Stomach (tissue), 4 donors: ENCODE results near the gene TULP1.

ENCODE experiments used
- CTCF ChIP-seq, 7 experiments: fragments of 450-650 bp in 4 of 7; fragments of 200-600 bp in 3 of 7; sonication (generic) in 3 of 7; IDR thresholded peaks; one replicate each; pipeline ENCODE4 v1.5.1; 2016 to 2019; ENCODE audit warnings: antibody characterized with exemption in 7 of 7, control low read depth in 2 of 7, mild to moderate bottlenecking in 1 of 7
- EP300 ChIP-seq: sonication (generic); formaldehyde crosslinking; IDR thresholded peaks from one replicate; pipeline ENCODE4 v1.6.1; 2017; ENCODE audit warnings: antibody characterized with exemption
- POLR2A ChIP-seq, 4 donors: fragments of 450-650 bp; IDR thresholded peaks; one replicate each; pipeline ENCODE4 v1.6.1; 2016; ENCODE audit warnings: antibody characterized with exemption in 4 of 4, control low read depth in 2 of 4, mild to moderate bottlenecking in 1 of 4, moderate library complexity in 1 of 4
- POLR2AphosphoS5 ChIP-seq, 3 donors: sonication (generic); formaldehyde crosslinking; IDR thresholded peaks; one replicate each; pipeline ENCODE4 v1.6.1; 2016; ENCODE audit warnings: antibody characterized with exemption in 3 of 3

GRCh38 chr6:35491558-35492257 lies 21.0 kb downstream of the TULP1 start:
- TF ChIP-seq CTCF (IDR thresholded peaks at IDR 0.05) (no peak), POLR2A (IDR thresholded peaks at IDR 0.05) (no peak), POLR2AphosphoS5 (IDR thresholded peaks at IDR 0.05) (no peak), EP300 (no peak)
